Osteoblast (primary cell): ENCODE data around the gene SLN. TPM values are rescaled to one million over a fixed set of nuclear protein-coding genes. Genes with fewer than 3 reads are reported as not detected.

Experiments
- DNase-seq: peaks from one replicate; pipeline ENCODE4 v3.0.0; 2011; ENCODE audit warnings: low spot score, mixed read lengths; ENCODE audit not compliant: insufficient read length; ENCODE audit errors: missing footprints
- H2AFZ ChIP-seq: 2 replicates; pipeline ENCODE4 v1.6.0; 2011; ENCODE audit warnings: mild to moderate bottlenecking, low read length
- H3K27ac ChIP-seq: 2 replicates; pipeline ENCODE4 v1.5.1; 2011; ENCODE audit warnings: mild to moderate bottlenecking, low read depth, low read length, moderate library complexity
- H3K27me3 ChIP-seq: 2 replicates; pipeline ENCODE4 v1.6.0; 2012; ENCODE audit warnings: mild to moderate bottlenecking, control low read depth, inconsistent platforms, low read length, moderate library complexity; ENCODE audit not compliant: insufficient read depth
- H3K36me3 ChIP-seq: 2 replicates; pipeline ENCODE4 v1.5.1; 2011; ENCODE audit warnings: mild to moderate bottlenecking, low read length, control low read depth, moderate library complexity; ENCODE audit not compliant: insufficient read depth
- H3K4me1 ChIP-seq: 2 replicates; pipeline ENCODE4 v1.5.1; 2011; ENCODE audit warnings: mild to moderate bottlenecking, low read length, control low read depth, moderate library complexity; ENCODE audit not compliant: insufficient read depth
- H3K4me2 ChIP-seq: 2 replicates; pipeline ENCODE4 v1.6.0; 2011; ENCODE audit warnings: mild to moderate bottlenecking, low read length; ENCODE audit not compliant: insufficient read depth
- H3K4me3 ChIP-seq: fragments of 200-600 bp; sonication (generic); 3 replicates; pipeline ENCODE4 v1.5.1; 2012; ENCODE audit warnings: mild to moderate bottlenecking, low read length, inconsistent platforms; ENCODE audit not compliant: insufficient read depth
- H3K79me2 ChIP-seq: 2 replicates; pipeline ENCODE4 v1.6.0; 2012; ENCODE audit warnings: mild to moderate bottlenecking, low read length, control low read depth, inconsistent platforms; ENCODE audit not compliant: insufficient read depth
- H3K9me3 ChIP-seq: 2 replicates; pipeline ENCODE4 v1.5.1; 2011; ENCODE audit warnings: low read depth, low read length, control low read depth
- H4K20me1 ChIP-seq: 2 replicates; pipeline ENCODE4 v1.6.0; 2012; ENCODE audit warnings: mild to moderate bottlenecking, low read length, control low read depth; ENCODE audit not compliant: insufficient read depth
- CTCF ChIP-seq: IDR thresholded peaks from 2 replicates; pipeline ENCODE4 v1.5.1; 2011; ENCODE audit warnings: mild to moderate bottlenecking, low read depth, low read length, moderate library complexity; ENCODE audit errors: extremely low read depth
- total RNA-seq: library from RNA; depleted of rRNA; stranded (reverse); fragments of >200 nt; gene quantifications from 2 replicates; pipeline ENCODE4 v1.2.3, GENCODE V29; 2012

Gene SLN
- total RNA-seq, 1 donor, result not detected

GRCh38 chr11:107731941-107732688, 20.3 kb upstream of the SLN start:
- Histone ChIP-seq H2AFZ (no peak overlapping the region), H3K27ac (no peak overlapping the region), H3K4me2 (no peak overlapping the region), H3K27me3 (peaks cover 29% of the 10 kb centered on the region), H3K36me3 (no peaks in the 10 kb centered on the region), H3K4me1 (no peaks in the 10 kb centered on the region), H4K20me1 (no peaks in the 10 kb centered on the region), H3K79me2 (no peaks in the 10 kb centered on the region), H3K9me3 (no peaks in the 10 kb centered on the region), H3K4me3 (no peak overlapping the region)
- DNase-seq, result no peak
- no peak for TF ChIP-seq CTCF

- no peak for DNase-seq
- Histone ChIP-seq H2AFZ (no peak overlapping the region), H3K4me1 (no peaks in the 10 kb centered on the region), H3K27me3 (peaks cover 37% of the 10 kb centered on the region), H3K4me2 (no peak overlapping the region), H3K4me3 (no peak overlapping the region), H3K9me3 (no peaks in the 10 kb centered on the region), H3K79me2 (no peaks in the 10 kb centered on the region), H3K27ac (no peak overlapping the region), H4K20me1 (no peaks in the 10 kb centered on the region), H3K36me3 (no peaks in the 10 kb centered on the region)
- no peak for TF ChIP-seq CTCF
These were observed 10.8 kb upstream of the SLN start for GRCh38 chr11:107722662-107723061.

GRCh38 chr11:107721207-107721606, 9.4 kb upstream of the SLN start:
- no peak for TF ChIP-seq CTCF
- no peak overlapping the region for H3K4me2 ChIP-seq
- no peaks in the 10 kb centered on the region for H3K36me3 ChIP-seq
- H3K4me3 ChIP-seq, result no peak overlapping the region
- no peaks in the 10 kb centered on the region for H3K9me3 ChIP-seq
- no peak for DNase-seq
- no peak overlapping the region for H2AFZ ChIP-seq
- H3K4me1 ChIP-seq, result no peaks in the 10 kb centered on the region
- no peaks in the 10 kb centered on the region for H4K20me1 ChIP-seq
- peaks cover 28% of the 10 kb centered on the region for H3K27me3 ChIP-seq
- H3K79me2 ChIP-seq, result no peaks in the 10 kb centered on the region
- H3K27ac ChIP-seq, result no peak overlapping the region

- no peak overlapping the region for H2AFZ ChIP-seq
These were observed 8.5 kb upstream of the SLN start for GRCh38 chr11:107720303-107720774.

More at GRCh38 chr11:107720303-107720774, 8.5 kb upstream of the SLN start:
- Histone ChIP-seq H3K4me3 (no peak overlapping the region), H4K20me1 (no peaks in the 10 kb centered on the region), H3K4me2 (no peak overlapping the region), H3K27ac (no peak overlapping the region), H3K27me3 (peaks cover 36% of the 10 kb centered on the region), H3K4me1 (no peaks in the 10 kb centered on the region), H3K36me3 (no peaks in the 10 kb centered on the region), H3K79me2 (no peaks in the 10 kb centered on the region), H3K9me3 (no peaks in the 10 kb centered on the region)
- DNase-seq, result no peak
- no peak for TF ChIP-seq CTCF
